ENCODE results near the gene PSORS1C2.

DNA sequence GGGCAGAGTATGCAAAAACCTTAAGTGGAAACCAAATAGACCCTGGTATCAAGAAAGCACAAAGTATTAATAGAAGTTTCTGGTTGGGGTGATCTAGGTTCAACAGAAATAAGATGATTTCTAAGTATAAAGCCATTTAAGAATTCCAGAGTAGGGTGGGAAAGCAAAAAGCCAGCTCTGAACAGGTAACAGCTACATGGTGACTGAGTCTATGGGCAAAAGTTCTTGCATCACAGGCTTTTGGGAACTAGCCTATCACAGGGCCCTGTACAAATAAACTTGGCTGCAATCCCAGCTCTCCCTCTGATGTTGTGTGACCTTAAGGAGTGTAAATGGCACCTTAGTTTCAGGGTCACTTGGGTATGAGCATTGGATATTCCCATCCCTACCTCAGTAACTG, 25.1 kb upstream of the PSORS1C2 start:
- TF ChIP-seq, protein P1, sequence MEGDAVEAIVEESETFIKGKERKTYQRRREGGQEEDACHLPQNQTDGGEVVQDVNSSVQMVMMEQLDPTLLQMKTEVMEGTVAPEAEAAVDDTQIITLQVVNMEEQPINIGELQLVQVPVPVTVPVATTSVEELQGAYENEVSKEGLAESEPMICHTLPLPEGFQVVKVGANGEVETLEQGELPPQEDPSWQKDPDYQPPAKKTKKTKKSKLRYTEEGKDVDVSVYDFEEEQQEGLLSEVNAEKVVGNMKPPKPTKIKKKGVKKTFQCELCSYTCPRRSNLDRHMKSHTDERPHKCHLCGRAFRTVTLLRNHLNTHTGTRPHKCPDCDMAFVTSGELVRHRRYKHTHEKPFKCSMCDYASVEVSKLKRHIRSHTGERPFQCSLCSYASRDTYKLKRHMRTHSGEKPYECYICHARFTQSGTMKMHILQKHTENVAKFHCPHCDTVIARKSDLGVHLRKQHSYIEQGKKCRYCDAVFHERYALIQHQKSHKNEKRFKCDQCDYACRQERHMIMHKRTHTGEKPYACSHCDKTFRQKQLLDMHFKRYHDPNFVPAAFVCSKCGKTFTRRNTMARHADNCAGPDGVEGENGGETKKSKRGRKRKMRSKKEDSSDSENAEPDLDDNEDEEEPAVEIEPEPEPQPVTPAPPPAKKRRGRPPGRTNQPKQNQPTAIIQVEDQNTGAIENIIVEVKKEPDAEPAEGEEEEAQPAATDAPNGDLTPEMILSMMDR (IDR thresholded peaks at IDR 0.05), result no peak
- TF ChIP-seq POLR2A (IDR thresholded peaks at IDR 0.05), result no peak
